Muscle layer of colon (tissue), 2 donors: ENCODE results near the gene CACNA1C.

Experiments
- H3K27ac ChIP-seq: one replicate; pipeline ENCODE4 v1.7.0; 2013; ENCODE audit warnings: low read depth, mild to moderate bottlenecking, low read length, moderate library complexity
- H3K27me3 ChIP-seq, 2 donors: one replicate each; pipeline ENCODE4 v1.7.0; 2013; ENCODE audit warnings: low read length in 2 of 2, mild to moderate bottlenecking in 2 of 2; ENCODE audit not compliant: insufficient read depth in 2 of 2, control insufficient read depth in 1 of 2
- H3K36me3 ChIP-seq: one replicate; pipeline ENCODE4 v1.7.0; 2013; ENCODE audit warnings: mild to moderate bottlenecking, low read length; ENCODE audit not compliant: insufficient read depth
- H3K4me1 ChIP-seq: one replicate; pipeline ENCODE4 v1.7.0; 2013; ENCODE audit warnings: mild to moderate bottlenecking, low read length; ENCODE audit not compliant: insufficient read depth
- H3K4me3 ChIP-seq, 2 donors: one replicate each; pipeline ENCODE4 v1.7.0; 2013; ENCODE audit warnings: low read length in 2 of 2, low read depth in 1 of 2, mild to moderate bottlenecking in 1 of 2, moderate library complexity in 1 of 2
- H3K9ac ChIP-seq: one replicate; pipeline ENCODE4 v1.7.0; 2013; ENCODE audit warnings: low read length
- H3K9me3 ChIP-seq: one replicate; pipeline ENCODE4 v1.7.0; 2013; ENCODE audit warnings: mild to moderate bottlenecking, low read length
- donor health status: abdominal sarcoma.
- donor health status: Adenocarcinoma of cecum.

CACNA1C gene

GRCh38 chr12:2221030-2221621 lies 168.3 kb downstream of the CACNA1C start:
- Histone ChIP-seq H3K27me3 (no peaks in the 10 kb centered on the region), H3K36me3 (no peaks in the 10 kb centered on the region), H3K4me3 (no peak overlapping the region), H3K9ac (no peak overlapping the region), H3K4me1 (peaks cover 14% of the 10 kb centered on the region), H3K27ac (no peak overlapping the region), H3K9me3 (no peaks in the 10 kb centered on the region)

DNA sequence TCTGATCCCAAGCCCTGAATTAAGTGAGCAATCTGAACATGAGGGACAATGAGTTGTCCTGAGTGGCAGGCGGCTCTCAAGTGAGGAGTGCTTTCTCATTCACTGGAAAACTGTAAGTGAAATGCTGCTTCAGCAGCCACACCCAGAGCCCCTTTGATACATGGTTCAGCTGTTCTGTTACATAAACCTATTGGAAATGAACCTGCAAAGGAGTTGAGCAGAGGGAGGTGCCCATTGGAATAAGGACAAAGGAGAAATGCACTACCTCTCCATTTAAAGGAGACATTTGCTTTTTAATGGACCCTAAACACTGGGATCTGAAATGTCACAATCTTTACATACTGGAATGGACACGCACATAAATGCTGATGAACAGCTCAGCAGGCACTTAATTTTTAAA lies 169.9 kb downstream of the CACNA1C start:
- H3K9ac ChIP-seq, result no peak overlapping the region

DNA sequence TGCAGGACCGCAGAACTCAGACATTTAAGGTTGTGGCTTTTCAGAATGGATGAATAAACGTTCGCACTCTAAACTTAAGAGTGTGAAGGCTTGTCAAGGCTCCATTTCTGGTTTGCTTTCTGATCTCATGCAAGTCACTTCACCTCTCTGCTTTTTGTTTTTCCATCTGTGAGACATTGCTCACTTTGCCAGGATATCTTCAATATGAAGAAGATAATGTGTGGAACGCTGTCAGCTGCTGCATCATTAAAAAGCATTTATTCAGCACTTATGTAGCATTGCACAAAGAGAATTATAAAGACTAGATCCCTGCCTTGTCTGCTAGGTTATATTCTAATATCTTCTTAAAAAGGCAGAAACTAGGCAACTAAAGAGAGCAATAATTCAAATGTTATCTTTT lies 172.2 kb downstream of the CACNA1C start:
- no peak overlapping the region for H3K9ac ChIP-seq
- no peaks in the 10 kb centered on the region for H3K9me3 ChIP-seq
- H3K36me3 ChIP-seq, result no peaks in the 10 kb centered on the region
- H3K27ac ChIP-seq, result no peak overlapping the region
- no peak overlapping the region for H3K4me3 ChIP-seq
- H3K4me1 ChIP-seq, result peaks cover 35% of the 10 kb centered on the region
- H3K27me3 ChIP-seq, result no peaks in the 10 kb centered on the region

More for the DNA sequence above, 169.9 kb downstream of the CACNA1C start:
- H3K36me3 ChIP-seq, result no peaks in the 10 kb centered on the region
- H3K27me3 ChIP-seq, result no peaks in the 10 kb centered on the region
- H3K9me3 ChIP-seq, result no peaks in the 10 kb centered on the region
- no peak overlapping the region for H3K27ac ChIP-seq
- H3K4me3 ChIP-seq, result no peak overlapping the region
- peaks cover 23% of the 10 kb centered on the region for H3K4me1 ChIP-seq

- no peak overlapping the region for H3K9ac ChIP-seq
- H3K4me1 ChIP-seq, result peaks cover 39% of the 10 kb centered on the region
- no peaks in the 10 kb centered on the region for H3K9me3 ChIP-seq
- no peaks in the 10 kb centered on the region for H3K27me3 ChIP-seq
- no peak overlapping the region for H3K4me3 ChIP-seq
- H3K36me3 ChIP-seq, result no peaks in the 10 kb centered on the region
- peak overlapping the region; percentile 14 for H3K27ac ChIP-seq
These were observed 172.9 kb downstream of the CACNA1C start for GRCh38 chr12:2225696-2226095.

DNA sequence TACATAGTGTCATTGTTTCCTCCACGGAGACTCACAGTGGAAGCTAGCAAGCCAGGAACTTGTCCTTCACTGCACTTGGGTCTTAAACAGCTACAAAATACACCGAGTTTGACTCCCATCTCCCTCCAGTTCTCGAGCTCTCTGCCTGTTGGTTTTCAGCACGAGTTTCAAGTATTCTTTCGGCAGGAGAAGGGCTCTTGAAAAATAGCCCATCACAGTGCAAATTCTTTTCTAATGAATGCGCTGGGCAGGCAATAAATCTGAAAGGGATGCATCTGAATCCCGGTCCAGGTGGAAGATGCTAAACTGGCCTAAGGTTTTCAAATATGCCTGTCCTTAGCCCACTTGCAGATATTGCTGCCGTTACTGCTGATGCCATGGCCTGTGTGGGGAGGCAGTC lies 173.9 kb downstream of the CACNA1C start:
- Histone ChIP-seq H3K9me3 (no peaks in the 10 kb centered on the region), H3K27me3 (no peaks in the 10 kb centered on the region), H3K4me3 (no peak overlapping the region), H3K9ac (no peak overlapping the region), H3K36me3 (no peaks in the 10 kb centered on the region), H3K4me1 (peaks cover 34% of the 10 kb centered on the region), H3K27ac (no peak overlapping the region)

GRCh38 chr12:2227360-2227759 lies 174.6 kb downstream of the CACNA1C start:
- Histone ChIP-seq H3K27me3 (no peaks in the 10 kb centered on the region), H3K36me3 (no peaks in the 10 kb centered on the region), H3K9ac (no peak overlapping the region), H3K9me3 (no peaks in the 10 kb centered on the region), H3K4me1 (peaks cover 34% of the 10 kb centered on the region), H3K27ac (no peak overlapping the region), H3K4me3 (no peak overlapping the region)

GRCh38 chr12:2228535-2228934 lies 175.7 kb downstream of the CACNA1C start:
- H3K27ac ChIP-seq, result no peak overlapping the region
- H3K4me1 ChIP-seq, result peaks cover 35% of the 10 kb centered on the region
- H3K36me3 ChIP-seq, result no peaks in the 10 kb centered on the region
- no peak overlapping the region for H3K9ac ChIP-seq
- H3K9me3 ChIP-seq, result no peaks in the 10 kb centered on the region
- H3K4me3 ChIP-seq, result no peak overlapping the region
- H3K27me3 ChIP-seq, result no peaks in the 10 kb centered on the region

DNA sequence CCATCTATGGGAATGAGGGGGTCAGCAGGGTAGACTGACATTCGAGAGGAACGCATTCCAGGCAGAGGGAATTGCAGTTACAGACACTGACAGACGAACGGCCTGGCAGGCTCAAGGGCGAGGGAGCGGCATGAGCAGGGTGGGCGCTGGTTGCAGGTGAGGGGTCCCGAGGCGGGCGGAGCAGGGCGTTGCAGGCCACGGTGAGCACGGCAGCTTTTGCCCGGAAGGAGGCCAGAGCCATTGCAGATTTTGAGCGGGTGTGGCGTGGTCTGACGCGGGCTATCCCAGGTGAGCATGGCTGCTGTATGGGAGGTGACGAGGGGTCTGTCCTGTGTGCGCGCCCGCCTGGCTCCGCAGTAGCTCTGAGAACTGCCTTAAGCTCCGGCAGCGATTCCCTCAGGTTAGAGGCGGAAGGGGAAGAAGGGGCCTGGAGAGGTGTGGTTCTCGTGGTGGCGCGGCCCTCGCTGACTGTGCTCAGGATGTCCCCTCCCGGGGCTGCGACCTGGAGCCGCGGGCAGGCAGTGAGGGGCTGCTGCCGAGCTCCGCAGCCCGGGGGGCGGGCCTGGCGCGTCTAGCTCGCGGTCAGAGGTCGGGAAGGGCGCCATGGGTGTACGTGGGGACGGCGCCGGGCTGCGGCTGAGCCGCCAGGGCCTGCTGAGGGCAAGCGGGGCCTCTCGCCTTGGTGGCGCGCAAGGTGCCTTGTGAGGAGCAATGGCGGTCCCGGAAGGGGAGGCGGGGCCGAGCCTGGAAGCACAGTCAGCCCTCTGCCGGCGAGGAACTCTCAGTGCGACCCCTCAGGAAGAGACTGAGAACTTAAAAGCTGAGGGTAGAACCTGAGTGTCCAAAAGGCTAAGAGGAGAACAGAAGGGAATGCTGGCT lies 177.1 kb downstream of the CACNA1C start:
- Histone ChIP-seq H3K4me3 (no peak overlapping the region), H3K27ac (peak overlapping the region; percentile 25), H3K4me1 (peaks cover 45% of the 10 kb centered on the region)

DNA sequence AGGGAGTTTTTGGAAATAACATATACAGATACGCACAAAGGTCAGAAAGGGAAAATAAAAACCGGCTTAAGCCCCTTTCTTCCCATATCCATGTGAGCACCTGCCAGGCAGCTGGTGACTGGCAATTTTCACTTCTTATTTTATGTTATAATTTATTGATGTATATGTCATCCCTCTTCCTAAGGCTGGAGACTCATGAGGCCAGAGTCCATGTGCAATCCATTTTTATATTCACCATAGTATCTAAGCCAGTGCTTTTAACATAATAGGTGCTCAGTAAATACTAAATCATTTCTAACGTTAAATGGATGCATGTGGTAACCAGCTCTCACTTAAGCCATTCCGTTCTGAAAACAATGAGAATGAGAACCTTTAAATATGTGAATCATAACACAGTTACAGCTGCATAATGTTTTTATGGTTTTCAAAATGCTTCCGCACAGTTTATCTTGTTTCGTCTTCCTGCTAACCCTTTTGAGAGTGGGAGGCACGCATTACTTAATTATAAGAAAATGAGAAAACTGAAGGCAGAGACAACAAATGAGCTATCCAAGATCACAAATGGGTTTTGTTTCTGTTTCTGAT lies 178.3 kb downstream of the CACNA1C start:
- H3K36me3 ChIP-seq, result no peaks in the 10 kb centered on the region
- H3K27ac ChIP-seq, result no peak overlapping the region
- peak overlapping the region; percentile 17 for H3K9ac ChIP-seq
- no peaks in the 10 kb centered on the region for H3K27me3 ChIP-seq
- peaks cover 55% of the 10 kb centered on the region for H3K4me1 ChIP-seq
- H3K9me3 ChIP-seq, result no peaks in the 10 kb centered on the region
- H3K4me3 ChIP-seq, result no peak overlapping the region

More for the DNA sequence above, 177.1 kb downstream of the CACNA1C start:
- no peaks in the 10 kb centered on the region for H3K9me3 ChIP-seq
- no peak overlapping the region for H3K9ac ChIP-seq
- H3K36me3 ChIP-seq, result no peaks in the 10 kb centered on the region
- no peaks in the 10 kb centered on the region for H3K27me3 ChIP-seq

DNA sequence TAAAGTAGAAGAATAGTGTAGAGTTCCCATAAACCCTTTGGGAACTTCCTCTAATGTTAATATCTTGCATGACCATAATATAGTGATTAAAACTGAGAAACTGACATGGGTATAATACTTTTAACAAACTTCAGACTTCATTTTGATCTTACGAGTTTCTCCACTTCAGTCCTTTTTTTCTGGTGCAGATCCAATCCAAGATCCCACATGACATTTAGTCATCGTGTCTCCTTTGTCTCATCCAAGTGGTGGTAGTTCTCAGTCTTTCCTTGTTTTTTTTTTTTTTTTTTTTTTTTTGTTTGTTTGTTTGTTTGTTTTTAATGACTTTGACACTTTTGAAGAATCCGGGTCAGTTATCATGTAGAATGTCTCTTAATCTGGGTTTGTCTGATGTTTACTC lies 179.2 kb downstream of the CACNA1C start:
- no peak overlapping the region for H3K9ac ChIP-seq
- H3K9me3 ChIP-seq, result no peaks in the 10 kb centered on the region
- H3K36me3 ChIP-seq, result no peaks in the 10 kb centered on the region
- H3K4me3 ChIP-seq, result no peak overlapping the region
- H3K27ac ChIP-seq, result no peak overlapping the region
- peaks cover 46% of the 10 kb centered on the region for H3K4me1 ChIP-seq
- no peaks in the 10 kb centered on the region for H3K27me3 ChIP-seq

DNA sequence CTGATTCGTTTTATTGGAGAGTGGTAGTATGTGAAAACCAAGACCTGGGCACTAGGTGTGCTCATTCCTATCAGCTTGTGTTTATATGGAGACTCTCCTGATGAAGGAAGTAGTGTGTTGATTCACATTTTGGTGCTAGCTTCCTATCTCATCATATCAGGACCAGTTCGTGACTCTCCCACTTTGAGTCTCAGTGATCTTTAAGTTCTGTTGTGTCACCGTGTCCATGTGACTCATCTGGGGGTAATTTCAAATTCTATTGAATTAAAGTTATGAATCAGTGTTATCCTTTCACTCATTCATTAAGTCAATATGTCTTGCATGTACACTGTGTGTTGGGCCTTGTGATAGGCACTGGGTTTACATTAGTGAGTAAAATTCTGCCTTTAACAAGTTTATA lies 180.2 kb downstream of the CACNA1C start:
- no peak overlapping the region for H3K9ac ChIP-seq

More for the DNA sequence above, 180.2 kb downstream of the CACNA1C start:
- H3K4me1 ChIP-seq, result peaks cover 54% of the 10 kb centered on the region
- H3K9me3 ChIP-seq, result no peaks in the 10 kb centered on the region
- no peak overlapping the region for H3K4me3 ChIP-seq
- H3K27ac ChIP-seq, result no peak overlapping the region
- H3K36me3 ChIP-seq, result no peaks in the 10 kb centered on the region
- H3K27me3 ChIP-seq, result no peaks in the 10 kb centered on the region
